COLO829 (cell line): Measurements from ENCODE around the gene ITPR2.
"Not testable (repeated sequence)": the region's sequence is repeated elsewhere in the genome, so short reads cannot be mapped to it uniquely, and the experiment has no call there.

Experiments
- DNase-seq: peaks from one replicate; pipeline ENCODE4 v3.0.0; 2012; ENCODE audit warnings: low spot score

Gene ITPR2

DNA sequence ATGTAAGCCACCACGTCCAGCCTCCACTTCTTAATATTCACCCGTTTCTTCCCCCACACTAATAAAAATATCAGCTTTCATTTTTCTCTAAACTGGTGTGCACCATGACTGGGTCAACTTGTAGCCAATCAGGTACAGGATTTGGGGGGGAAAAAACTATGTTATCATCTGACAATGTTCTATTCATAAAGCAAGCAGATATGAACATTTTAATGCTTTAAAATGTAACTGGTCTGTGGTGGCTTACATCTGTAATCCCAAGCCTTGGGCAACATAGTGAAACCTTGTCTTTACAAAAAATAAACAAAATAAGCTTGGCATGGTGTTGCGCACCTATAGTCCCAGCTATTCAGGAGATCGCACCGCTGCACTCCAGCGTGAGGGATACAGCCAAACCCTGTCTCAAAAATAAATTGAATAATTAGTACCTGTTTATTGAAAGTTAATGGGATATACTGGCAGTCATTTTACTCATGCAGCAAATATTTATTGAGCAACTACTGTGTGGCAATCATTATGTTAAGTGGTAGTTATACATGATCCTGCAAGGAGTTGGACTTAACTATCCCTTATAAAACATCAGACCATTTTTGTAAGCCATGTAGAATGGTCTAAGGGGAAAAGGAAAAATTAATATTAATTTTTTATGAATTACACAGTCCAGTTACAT lies 15.3 kb upstream of the ITPR2 start:
- DNase-seq = no peak

DNA sequence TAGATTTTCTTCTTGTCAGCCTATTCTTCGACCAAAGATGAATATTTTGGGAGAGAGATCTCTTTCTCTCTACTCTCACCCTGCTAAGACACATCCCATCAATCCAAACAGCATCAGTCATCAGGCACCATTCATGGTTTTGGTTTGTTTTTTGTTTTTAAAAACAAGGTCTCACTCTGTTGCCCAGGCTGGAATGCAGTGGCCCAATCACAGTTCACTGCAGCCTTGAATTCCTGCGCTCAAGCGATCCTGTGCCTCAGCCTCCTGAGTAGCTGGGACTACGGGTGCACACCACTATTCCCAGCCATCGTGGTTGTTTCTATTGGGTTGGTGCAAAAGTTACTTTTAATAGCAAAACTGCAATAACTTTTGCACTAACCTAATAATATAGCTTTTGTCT lies 14.4 kb upstream of the ITPR2 start:
- no peak for DNase-seq

DNA sequence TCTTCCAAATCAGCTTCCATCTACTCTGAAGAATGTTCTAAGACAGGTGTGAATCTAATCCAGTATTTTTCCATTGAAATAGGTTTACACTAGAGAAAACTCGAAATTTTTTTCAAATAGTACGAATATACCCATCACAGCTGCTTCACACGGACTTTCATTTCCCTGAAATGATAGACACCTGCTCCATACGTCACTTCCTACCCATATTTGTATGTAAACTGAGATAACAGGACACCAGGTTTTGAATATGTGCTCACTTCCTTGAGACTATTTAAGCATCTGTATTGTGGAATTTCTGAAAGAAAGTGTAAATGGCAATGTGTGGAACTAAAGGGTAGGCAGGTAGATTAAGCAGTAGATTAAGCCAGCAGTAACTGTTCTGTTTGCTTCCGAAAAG lies 13.4 kb upstream of the ITPR2 start:
- DNase-seq = no peak

DNA sequence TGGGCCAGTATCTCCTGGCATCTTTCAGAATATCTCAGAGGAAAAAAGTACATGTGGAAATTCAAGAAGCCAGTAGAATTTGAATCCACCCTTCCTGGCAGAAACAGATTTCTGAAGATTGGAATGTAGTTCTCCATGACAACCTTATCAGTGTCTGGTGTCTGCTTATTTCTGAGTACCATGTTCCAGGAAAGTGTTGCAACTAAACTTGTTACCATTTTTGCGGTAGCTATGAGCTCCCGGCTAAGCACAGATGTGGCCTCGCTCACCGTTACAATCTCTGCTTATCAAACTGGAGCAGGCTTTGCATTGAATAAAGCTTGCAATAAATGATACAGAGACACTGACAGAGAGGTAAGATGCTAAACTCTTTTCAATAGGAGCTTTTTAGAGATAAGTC lies 13.0 kb upstream of the ITPR2 start:
- DNase-seq = no peak

DNA sequence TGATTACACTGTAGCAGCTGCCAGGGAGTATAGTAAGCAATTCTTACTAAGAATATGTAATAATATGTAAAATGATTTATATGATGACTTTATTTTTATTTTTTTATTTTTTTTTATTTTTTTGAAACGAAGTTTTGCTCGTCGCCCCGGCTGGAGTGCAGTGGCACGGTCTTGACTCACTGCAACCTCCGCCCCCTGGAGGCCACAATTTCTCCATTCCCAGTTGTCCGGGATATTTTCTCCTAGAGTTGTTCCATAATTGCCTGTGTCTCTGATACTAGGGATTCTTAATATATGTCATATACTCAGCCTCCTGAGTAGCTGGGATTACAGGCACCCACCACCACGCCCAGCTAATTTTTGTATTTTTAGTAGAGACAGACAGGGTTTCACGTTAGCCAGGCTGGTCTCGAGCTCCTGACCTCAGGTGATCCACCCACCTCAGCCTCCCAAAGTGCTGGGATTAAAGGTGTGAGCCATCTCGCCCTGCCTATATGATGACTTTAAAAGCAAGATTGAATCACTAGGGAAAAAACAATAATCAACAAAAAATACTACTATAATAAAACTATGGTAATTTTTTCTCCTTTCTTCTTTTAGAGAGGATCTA lies 12.2 kb upstream of the ITPR2 start:
- DNase-seq = peak; percentile 29

DNA sequence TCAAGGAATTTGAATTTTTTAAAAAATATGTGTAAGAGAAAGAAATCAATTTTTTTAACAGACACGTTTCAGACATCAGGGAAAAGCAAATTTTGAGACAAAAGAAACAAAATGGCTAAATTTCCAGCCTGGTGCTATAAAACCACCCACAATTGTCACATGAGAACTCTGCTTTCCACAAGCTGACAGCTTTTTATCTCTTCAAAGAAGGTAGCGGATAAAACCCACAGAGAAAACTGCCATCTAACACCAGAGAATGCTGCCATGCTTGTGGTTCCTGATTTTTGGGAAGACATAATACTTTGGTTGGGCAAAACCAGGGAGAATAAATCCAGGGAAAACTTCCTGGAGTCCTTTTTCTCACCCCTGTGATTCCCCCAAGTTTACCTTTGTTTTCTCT lies 10.3 kb upstream of the ITPR2 start:
- DNase-seq = no peak

DNA sequence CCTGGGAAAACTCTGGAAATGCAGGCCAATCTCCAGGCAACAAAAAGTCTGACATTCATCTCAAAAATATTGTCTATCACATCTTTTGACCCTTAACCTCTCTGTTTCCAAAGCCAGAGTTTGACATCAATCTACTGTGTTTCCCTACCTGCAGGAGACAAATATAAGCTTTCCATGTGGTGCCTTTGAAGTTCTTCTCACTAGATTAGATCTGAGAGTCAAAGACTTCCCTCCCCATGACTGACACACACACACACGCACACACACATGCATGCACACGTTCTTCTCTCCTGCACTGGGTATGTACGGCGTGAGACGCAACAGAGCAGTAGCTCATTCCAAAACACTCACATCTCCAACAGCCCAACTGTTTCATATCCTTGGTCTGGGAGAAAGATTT lies 8.1 kb upstream of the ITPR2 start:
- DNase-seq = no peak

DNA sequence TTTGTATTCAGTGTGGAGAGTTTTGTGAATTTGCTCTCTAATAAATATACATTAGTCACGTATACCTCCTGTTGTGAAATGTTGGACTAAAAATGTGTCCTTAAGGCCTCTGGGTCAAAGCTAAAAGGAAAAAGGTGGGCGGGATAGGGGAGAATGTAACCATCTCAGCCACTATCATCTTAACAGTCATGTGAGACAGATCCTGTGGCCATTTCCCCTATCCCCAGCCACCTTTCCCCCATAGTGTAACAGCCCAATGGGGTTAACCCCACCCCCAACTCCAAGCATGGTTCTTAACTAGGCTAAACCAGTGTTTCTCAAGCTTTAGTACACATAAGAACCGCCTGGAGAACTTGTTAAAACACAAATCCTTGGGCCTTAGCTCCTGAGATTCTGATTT lies 6.5 kb upstream of the ITPR2 start:
- no peak for DNase-seq

DNA sequence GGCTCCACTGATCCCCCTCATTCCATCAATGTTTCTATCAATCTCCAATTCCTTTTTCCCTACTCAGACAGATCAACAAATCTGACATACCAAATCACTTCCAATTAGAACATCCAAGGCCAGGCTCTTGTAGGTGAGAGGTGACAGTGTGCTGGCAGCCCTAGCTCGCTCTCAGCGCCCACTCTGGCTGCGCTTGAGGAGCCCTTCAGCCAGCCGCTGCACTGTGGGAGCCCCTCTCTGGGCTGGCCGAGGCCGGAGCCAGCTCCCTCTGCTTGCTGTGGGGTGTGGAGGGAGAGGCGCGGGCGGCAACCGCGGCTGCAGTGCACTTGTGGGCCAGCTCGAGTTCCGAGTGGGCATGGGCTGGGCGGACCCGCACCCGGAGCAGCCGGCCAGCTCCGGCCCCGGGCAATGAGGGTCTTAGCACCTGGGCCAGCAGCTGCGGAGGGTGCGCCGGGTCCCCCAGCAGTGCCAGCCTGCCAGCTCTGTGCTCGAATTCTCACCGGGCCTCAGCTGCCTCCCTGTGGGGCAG lies 6.0 kb upstream of the ITPR2 start:
- DNase-seq = no peak

DNA sequence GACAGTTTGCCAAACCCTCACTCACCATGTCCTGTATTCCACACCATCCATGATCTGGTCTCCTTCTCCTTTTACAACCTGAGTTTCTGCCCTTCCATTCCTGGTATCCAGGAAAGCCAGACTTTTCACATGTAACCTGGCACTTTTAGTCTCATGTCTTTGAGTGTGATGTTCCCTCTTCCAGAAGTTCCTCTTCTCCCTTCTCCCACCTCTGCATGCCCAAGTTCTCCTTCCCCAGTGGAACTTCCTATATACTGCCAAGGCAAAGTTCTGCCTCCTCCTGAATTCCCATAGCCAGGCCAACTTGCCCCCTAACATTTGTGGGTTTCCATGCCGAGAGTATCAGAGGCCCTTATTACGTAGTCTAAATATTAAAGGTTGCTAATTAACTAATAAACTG lies 3.2 kb upstream of the ITPR2 start:
- no peak for DNase-seq

DNA sequence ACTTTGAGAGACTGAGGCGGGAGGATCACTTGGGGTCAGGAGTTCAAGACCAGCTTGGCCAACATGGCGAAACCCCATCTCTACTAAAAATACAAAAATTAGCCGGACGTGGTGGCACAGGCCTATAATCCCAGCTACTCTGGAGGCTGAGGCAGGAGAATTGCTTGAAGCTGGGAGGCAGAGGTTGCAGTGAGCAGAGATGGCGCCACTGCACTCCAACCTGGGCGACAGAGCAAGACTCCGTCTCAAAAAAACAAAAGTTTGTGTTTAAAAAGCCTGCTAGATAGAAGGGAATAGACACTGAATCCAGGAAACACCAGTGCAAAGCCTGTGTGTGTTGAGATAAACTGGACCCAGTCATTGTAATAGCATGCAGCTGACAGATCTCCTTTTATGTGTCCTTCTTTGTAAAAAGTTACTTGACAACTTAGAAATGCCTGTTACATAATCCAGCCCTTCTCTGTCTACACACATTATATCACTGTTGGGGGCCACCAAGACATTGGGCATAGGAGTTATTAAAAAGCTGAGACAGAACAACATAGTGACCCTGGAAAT lies 1.6 kb upstream of the ITPR2 start:
- DNase-seq = not testable (repeated sequence)

DNA sequence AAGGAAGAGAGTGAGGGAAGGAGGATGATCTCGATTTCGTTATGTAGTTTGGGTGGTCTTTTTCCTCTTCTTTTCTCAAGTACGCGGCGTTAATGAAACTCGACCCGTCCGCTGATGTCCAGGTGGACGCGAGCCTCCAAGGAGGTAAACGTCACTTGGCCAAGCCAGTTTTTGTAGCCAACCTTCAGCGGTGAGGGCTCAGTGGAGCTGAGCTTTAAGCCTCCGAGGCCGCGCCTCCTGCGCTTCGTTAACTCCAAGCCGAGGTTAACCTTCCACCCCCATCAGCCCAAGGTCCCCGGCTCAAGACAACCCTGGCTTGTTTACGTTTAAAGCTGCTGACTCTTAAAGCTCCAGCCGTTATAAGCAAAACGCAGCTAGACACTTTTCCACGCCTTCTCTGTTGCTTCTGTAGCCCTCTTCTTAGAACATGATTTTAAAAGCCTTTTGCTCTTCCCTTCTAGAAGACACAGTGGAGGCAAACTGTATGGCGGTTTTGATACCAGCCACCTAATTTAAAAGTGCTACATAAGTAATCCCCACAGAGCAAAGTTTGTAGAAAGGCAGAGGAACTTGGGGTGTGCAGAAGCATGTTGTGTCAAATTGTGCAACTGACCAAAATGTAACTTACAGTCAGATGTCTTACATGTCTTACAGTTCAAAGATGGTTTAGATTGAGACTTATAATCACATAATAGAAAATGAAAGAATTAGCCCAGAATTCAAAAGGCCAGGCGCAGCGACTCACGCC lies 923 bp upstream of the ITPR2 start:
- no peak for DNase-seq

DNA sequence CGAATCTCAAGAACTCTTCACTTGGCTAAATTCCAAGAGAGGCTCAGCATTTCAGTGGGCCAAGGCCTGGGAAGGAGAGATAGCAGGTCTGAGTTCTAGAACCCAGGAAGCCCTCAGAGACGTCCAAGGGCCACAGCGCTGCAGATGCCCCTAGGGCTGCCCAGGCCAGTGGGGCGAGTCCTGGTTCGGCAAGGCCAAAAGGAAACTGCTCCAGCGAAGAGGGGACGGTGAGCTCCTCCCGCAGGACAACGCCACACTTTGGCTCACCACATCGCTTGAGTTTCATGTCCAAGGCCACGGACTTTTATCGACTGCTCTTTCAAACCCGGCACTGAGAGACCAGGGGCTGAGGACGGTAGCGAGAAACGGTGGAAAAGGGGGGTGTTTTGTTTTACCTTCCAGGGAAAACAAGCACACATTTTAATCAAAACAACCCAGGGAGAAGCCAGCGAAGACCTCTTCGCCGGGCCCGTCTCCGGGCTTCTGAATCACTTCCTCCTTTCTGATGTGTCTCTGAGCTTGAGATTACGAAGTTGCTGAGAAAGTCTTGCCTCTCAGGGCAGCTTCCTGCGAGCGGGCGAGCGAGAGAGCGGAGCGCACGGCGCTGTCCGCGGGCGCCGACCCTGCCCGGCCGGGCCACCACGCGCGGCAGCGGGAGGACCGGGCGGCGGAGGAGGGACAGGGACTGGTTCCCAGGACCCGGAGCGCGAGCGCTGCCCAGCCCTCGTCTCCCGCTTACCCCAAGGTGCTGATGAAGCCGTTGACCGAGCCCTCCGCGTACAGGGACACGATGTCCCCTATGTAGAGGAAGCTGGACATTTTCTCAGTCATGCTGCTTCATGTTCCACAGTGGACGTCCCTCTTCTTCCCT lies 808 bp downstream of the ITPR2 start:
- DNase-seq = peak; percentile 54

DNA sequence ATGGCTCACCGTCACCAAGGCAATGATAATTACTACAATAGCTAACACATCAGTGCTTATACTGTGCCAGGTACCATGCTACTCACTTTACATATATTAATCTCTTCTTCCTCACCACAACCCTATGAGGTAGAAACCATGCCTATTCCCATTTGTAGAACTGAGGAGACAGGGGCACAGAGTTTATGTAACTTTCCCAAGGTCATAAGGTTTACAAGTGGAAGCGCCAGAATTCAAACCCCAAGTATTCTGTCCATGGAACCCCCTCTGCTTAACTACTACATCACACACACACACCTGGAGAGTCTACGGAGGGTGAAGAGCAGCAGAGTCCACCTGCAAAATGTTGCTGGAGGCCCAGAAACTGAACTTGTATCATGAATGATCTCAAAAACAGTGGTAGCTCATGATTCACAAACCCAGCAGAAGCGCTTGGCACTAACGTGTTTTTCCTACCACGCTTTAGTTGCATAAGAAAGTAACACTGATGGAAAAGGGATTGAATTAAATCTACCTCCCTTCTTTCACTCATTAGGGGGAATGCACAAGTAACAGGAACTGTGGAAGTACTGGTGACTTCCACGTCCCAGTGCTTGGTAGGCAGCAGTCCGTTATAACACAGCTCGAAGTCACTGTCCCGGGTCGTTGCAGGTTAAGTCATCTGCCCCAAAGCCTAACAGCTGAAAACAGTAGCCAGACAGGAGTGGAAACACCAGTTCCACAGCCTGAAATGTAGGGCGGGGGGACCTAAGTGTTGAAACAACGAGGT lies 2.0 kb downstream of the ITPR2 start:
- no peak for DNase-seq

DNA sequence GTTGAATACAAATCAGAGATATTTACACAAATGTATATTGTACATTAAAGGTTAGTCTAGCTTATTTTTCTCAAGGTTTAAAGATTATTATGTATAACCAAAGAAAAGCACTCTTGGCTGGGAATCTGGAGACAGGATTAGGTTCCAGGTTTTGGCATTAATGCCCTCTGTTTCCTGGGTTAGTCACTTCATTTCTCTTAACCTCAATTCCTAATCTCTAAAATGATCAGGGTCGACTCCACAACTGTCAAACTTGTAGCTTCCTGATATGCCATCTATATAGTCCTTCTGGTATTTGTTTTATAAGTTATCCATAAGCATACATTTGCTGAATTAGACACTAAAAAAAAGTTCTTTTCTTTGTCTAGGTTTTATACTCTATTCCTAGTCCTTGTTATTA lies 2.6 kb downstream of the ITPR2 start:
- DNase-seq = no peak

DNA sequence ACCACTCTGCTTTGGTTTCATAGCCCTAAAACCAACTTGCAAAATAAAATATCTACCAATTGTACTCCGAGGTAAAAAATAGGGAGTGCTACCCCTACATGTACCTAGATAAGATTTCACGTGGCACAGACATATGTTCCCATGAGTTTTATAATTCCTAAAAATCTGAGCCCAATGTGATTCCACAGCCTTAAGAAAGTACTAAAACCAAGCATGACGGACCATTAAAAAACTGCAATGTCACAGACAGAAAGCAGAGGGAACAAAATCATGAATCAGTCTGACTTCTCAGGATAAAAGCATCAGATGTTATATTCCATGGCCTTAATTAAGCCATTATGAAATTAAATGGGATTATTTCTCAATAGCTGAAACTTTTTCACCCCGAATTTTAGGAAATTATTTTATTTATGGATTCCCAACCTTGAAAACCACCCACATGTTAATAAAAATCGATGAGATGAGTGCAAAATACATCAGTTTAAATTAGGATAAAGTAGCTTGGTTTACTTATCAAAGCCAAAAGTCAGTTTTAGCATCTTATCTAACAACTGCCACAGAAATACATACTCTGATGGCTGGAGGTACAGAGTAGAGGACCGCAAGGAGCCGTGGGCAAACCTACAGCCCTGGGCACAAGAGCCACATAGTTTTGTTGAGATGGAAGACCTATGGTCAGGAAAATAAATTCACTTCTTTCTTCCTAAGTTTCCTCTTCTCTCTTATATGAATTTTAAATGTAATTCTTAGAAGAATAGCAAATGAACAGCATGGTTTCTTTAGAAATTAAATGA lies 4.5 kb downstream of the ITPR2 start:
- no peak for DNase-seq

DNA sequence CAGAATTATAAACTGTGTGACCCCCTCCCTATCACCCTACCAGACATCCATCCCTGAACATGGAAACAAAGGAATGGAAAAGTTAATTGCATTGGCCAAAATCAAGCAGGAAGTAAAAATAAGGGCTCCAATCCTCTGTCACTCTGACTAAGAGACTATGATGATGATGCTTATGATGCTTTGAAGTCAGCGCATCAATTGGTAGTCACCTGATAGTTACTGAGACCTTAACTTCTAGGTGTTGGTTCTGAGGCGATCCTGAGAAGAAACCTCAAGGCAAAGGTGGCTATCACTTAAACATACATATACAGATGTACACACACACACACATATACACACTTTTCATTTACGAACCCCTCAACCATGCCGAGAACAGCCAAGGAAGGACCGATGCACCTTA lies 6.6 kb downstream of the ITPR2 start:
- DNase-seq = no peak

DNA sequence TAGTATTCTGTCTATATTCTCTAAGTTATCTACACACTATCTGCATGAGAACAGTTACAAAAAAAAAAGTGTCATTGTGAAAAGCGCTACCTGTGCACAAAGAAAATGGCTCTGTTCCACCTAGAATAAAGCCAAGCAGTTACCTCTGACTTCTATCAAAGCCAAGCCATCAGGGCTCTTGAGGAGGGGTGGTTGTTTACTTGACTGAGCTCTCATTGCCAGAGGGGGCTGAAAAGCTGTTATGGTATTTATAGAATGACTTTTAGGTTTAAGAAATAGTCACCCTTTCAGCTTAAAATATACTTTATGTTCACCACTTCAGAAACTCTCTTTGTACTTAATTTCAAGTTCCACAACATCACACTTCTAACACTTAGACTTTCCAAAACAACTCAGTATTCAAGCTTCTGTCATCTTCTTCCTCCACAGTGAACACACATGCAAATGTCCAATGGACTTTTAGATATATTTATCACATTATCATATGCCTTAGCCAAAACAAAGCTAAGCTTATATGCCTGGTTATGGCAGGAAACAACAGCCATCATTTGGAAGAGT lies 7.5 kb downstream of the ITPR2 start:
- no peak for DNase-seq

DNA sequence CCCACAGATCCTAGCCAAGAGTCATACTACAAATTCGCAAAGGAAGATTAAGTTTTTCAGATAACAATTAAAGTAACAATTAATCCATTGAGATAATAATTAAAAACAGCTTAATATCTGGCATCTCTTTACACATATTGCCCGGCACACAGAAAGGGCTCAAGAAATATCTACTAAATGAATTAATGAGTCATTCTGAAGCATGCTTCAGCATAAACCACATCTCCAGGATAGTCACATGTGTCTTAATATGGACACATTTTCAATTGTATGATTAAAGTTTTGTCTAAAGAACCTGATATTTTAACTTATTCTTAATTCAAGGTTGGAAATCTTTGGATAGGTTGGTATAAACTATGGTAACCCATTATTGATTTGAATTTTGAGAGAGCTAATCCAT lies 9.6 kb downstream of the ITPR2 start:
- DNase-seq = no peak

DNA sequence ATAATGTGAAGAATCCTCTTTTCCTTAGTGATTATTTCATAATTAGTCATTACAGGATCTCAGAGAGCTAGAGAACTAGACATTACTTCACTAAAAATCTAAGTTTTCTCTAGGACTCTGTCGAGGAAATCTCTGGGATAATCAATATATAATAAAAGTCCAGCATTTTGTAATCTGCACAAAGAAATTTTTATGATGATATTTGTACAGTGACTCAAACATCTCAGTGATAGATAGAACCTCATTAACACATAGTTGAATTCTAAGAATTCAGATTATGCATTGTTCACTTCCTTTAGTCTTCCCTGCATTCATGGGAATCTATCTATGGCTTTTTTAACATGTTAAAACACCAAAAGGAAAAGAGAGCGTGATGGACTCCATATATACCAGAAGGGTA lies 11.0 kb downstream of the ITPR2 start:
- no peak for DNase-seq
